IPS-NIHi11 (cell line): ENCODE results near the gene HDAC4.

Experiments used
- DNase-seq: peaks from one replicate; pipeline ENCODE4 v3.0.0; 2012; ENCODE audit warnings: mixed read lengths, low spot score

The HDAC4 gene

DNA sequence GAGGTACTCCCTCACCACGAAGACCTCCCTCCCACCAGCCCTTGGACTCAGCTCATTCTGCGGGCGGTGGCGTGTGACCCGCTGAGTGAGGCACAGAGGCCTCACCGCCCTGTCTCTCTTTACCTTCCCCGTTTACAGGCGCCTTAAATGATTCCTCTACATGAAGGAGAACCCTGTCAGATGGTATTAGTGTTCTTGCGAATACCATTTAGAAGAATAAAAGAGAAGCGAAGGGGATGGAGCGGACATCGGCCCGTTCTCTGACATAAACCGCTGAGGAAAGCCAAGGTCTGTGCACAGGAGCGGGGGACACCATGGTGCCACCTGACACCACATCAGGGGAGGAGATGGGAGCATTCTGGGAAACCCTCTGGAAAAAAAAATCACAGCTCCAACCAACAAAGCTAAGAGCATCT is 179.8 kb downstream of the HDAC4 start:
- DNase-seq, result no peak

GRCh38 chr2:239220341-239220740 is 180.5 kb downstream of the HDAC4 start:
- no peak for DNase-seq

GRCh38 chr2:239216614-239217273 is 184.1 kb downstream of the HDAC4 start:
- no peak for DNase-seq

DNA sequence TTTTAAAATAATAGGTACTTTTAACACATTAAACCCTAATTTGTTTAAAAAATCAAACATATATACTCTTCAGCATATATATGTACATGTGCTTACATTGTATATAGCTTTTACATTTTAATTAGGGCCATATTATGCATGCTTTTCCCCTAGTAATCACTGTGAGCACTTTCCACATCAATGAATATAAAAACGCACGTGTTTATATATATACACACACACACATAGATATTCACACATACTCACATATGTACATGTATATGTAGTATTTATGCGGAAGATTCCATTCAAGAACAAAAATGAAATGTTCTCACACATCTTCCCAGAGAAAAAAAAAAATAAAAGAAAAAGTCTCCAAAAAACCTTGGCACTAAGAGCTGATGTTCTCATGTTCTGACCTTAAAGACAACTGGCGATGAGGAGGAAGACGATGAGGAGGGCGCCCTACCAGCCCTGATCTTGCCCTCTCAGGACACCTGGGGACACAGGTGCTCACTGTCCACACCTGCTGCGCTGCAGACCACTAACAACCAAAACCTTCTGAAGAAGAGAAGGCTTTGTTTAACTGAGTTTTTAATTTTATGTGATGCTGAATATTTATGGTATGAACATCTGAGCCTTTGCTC is 184.7 kb downstream of the HDAC4 start:
- no peak for DNase-seq

GRCh38 chr2:239215136-239215925 is 185.5 kb downstream of the HDAC4 start:
- DNase-seq, result no peak

DNA sequence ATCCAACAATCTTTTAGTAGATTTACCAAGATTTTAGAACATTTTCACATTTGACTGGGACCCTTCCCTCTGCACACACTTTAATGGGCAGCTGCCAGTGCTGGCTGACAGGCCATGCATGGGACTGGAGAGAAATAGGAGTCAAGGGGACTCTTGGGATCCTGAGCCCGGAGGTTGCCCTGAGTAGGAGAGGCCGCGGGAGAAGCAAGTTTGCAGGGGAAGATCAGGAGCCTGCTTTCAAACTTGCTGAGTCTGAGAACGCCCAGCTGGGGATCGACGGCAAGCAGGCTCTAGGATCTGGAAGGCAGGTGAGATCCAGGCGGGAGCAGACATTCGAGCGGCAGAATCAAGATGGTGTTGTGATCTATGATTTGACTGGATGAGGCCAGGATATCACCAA is 186.1 kb downstream of the HDAC4 start:
- no peak for DNase-seq

- DNase-seq, result no peak
Measured at GRCh38 chr2:239213643-239214101, 187.1 kb downstream of the HDAC4 start.

DNA sequence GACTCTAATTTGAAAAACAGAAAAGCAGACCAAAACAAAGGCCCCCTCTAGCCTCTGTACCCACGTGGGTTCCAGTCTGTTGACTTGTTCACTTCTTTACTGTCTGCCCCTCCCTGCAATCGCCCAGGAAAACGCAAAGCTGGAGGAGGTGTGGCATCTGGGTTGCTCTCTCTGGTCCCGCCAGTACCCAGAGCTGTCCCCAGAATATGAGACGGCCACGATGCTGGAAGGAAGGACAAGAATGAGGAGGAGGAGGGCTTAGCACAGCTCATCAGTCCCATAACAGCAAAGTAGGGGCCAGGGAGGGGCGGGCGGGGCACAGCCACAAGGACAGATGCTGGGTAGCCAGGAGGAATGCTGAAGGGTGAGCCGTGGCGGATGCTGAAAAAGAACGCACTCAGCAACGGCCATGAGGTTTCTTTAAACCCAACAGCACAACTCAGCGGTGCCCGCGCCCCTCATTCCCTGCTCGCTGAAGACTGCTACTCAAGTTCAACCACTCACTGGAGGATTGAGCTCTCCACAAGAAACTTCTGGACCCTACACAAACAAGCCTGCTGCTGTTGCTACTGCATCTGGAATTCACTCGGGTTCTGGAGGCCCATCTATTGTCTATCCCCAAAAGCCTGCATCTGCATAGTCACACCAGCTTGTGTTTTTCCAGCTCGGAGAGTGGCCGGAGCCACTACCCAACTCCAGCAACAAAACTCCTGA is 187.7 kb downstream of the HDAC4 start:
- no peak for DNase-seq

DNA sequence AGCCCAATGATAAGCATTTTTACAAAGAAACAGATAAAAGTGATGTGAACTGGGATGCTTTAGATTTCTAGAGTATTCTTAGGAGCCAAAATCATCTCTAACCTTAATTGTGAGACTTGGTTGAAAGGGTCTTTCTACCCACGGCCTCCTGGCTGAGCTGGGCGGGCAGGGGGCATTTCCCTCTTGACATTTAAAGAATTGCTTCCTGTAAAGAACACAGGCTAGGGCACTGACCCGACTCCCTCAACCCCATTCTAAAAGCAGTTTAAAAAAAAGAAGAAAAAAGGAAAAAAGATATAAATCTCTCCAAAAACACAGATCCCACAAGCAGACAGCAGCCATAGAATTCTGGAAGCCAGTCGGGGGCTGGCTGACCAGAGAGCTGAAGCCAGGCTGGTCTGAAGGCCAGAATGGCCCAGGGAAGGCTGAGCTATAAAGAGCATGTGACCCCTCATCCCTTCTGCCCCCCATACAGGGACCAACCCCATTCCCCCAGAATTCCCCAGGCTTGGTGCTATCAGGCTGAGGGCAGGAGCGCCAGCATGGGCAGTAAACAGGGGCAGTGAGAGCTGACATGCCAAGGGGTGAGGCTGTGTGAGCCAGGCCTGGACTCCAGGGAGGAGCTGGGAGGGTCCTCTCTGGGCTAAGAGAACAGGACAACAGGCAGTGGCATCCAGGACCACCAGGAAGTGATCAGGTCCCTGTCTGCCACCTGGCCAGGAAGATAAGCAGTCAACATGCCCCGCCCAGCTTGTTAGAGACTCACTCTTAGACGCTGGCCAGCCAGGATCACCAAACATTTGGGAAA is 188.5 kb downstream of the HDAC4 start:
- DNase-seq, result no peak

DNA sequence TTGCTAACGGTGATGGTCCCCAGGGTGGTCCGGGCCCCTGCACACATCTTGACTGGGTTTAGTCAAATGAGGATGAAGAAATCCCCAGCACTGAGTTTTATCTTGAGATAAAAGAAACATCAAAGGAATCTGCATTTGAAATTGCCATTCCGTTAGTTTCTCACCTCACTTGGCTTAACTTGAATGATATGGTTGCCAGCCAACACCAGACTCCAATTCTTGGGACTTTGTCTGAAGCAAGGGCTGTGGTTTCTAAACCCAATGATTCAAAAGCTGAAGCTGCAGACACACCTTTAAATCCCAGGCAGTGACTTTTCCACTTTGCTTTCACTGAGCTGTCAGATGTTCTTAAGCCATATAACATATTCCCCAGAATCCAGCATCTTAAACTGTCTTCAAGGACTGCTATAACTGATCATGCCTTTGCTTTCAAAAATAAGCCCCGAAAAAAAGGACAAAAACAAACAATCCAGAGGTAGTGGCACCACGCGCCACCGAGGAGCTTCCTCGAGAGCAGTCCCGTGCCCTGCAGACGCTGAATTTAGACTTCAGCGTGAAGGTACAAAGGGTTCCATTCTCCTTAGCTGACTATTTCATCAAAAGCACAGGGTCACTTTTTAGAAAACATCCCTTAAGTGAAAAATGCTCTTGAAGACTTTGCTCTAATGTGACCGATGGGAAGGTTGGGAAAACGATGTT is 189.3 kb downstream of the HDAC4 start:
- DNase-seq, result no peak

- DNase-seq, result no peak
Measured at GRCh38 chr2:239209783-239210182, 191.0 kb downstream of the HDAC4 start.

DNA sequence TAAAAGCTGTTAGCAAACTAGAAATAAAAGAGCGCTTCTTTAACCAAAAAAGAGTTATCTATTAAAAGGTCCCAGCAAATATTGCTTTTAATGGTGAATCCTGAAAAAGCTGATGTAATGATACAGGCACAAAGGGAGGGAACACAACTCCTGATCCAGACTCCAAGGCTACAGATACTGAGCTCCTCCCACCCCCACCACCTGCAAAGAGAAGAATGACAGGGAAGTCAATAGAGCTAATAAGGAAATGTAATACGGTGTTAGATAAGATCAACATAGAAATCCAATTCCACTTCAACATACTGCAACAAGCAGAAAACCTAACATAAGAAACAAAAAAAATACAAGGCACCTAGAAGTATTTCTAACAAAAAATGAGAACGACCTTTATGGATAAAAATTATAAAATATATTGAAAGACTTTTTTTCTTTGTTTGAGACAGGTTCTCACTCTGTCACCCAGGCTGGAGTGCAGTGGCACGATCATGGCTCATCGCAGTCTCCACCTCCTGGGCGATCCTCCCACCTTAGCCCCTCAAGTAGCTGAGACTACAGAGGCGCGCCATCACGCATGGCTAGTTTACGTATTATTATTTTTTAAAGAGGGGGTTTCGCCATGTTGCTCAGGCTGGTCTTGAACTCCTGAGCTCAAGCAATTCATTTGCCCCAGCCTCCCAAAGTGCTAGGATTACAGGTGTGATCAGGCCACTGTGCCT is 192.2 kb downstream of the HDAC4 start:
- DNase-seq, result no peak

- no peak for DNase-seq
Measured at GRCh38 chr2:239206851-239207250, 194.0 kb downstream of the HDAC4 start.

- DNase-seq, result no peak
Measured at GRCh38 chr2:239206042-239206441, 194.8 kb downstream of the HDAC4 start.

- no peak for DNase-seq
Measured at GRCh38 chr2:239204876-239205468, 195.8 kb downstream of the HDAC4 start.

DNA sequence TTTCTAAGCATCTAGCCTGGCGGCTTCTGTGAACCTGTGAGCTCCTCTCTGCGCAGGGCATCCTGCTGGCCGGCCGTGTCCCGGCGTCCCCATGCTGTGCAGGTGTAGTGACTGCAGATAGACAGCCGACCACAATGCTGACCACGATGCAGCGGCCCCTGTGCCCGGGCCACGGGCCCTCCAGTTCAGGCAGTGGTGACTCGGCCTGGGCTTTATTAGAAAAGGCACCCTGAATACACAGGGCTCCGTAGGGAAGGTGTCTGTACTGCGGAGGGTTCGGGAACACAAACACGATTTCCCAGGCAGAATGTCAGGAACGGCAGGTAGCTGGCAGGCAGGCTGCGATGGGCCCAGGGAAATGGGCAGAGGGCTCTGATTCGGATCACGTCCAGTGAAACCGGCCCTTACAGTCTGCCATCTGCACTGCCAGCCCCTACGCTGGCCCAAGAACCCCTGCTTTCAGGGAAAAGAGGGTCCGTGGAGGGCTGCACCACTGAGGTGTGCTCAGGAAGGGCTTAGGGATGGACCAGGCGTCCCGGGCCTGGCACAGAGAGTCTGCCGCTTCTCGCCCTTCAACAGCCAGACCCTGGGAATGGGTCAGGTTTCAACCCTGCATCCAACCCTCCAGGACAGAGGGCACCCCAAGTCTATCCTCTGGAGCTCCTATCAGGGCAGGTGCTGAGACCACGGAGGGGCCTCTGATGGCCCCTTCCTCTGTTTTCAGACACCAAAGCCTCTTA is 196.5 kb downstream of the HDAC4 start:
- no peak for DNase-seq

DNA sequence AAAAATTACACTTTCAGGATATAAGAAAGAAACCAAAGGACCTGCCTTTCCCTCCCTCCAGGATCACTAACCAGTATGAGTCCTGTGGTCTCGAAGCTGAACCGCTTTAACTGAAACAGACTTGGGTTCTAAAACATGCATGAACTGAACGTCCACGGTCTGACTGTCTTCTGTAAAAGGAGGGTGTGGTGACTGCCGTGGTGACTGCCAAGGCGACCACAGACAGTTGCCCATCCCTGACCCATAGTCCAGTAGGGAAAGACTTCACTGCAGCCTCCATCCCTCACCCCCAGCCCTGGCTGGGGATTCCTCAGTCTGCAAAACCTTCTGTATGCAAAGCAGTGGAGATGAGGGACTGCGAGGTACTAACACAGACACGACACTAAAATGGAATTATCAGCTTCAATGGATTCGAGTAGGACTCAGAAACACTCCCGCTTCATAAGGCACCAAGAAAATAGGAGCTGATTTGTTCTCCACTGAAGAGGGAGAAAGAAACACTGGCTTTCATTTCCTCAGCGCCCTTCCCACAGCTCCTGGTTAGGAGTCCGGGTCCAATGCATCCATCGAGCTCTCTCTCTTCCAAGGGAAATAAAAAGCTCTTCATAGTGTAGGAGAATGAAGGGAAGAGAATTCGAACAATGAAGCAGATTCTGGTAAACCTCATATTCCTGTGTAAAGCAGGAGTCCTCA is 197.2 kb downstream of the HDAC4 start:
- DNase-seq, result no peak

- no peak for DNase-seq
Measured at GRCh38 chr2:239202836-239203235, 198.0 kb downstream of the HDAC4 start.

GRCh38 chr2:239202343-239202742 is 198.5 kb downstream of the HDAC4 start:
- no peak for DNase-seq
